HAP-1 (cell line): Measurements from ENCODE around the gene BICDL2.
A peak's percentile ranks its signal among the peaks of the same experiment; 100 is the strongest.

ENCODE experiments used
- DNase-seq, 2 experiments: peaks; one replicate each; pipeline ENCODE4 v3.0.0-alpha.2; 2016 to 2020; ENCODE audit warnings: low spot score in 2 of 2
- H3K27me3 ChIP-seq: fragments of 250-450 bp; sonication (Bioruptor Pico); 2 replicates; pipeline ENCODE4 v1.5.1; 2020; ENCODE audit warnings: low read depth, mild to moderate bottlenecking, moderate library complexity
- H3K36me3 ChIP-seq: fragments of 250-450 bp; sonication (Bioruptor Pico); replicated peaks from 2 replicates; pipeline ENCODE4 v1.5.1; 2020; ENCODE audit warnings: mild to moderate bottlenecking
- H3K4me1 ChIP-seq: fragments of 250-450 bp; sonication (Bioruptor Pico); 2 replicates; pipeline ENCODE4 v1.5.1; 2020; ENCODE audit warnings: mild to moderate bottlenecking
- H3K4me3 ChIP-seq: fragments of 250-450 bp; sonication (Bioruptor Pico); 2 replicates; pipeline ENCODE4 v1.5.1; 2020; ENCODE audit warnings: mild to moderate bottlenecking, moderate library complexity
- H3K9me3 ChIP-seq: fragments of 250-450 bp; sonication (Bioruptor Pico); 2 replicates; pipeline ENCODE4 v1.5.1; 2020; ENCODE audit warnings: mild to moderate bottlenecking, moderate library complexity
- in situ Hi-C: fragments of 300-500 bp; cut with MboI; formaldehyde crosslinking; loops from 3 replicates; pipeline ENCODE4 v1.14.3; 2020; ENCODE audit warnings: low sequenced_read_pairs, inconsistent platforms, mixed read lengths

Gene BICDL2

GRCh38 chr16:3050487-3050886 lies 13.7 kb upstream of the BICDL2 start:
- H3K4me1 ChIP-seq, result no peaks in the 10 kb centered on the region
- no peak overlapping the region for H3K4me3 ChIP-seq
- in situ Hi-C loops, result no loop called here
- H3K36me3 ChIP-seq, result no peaks in the 10 kb centered on the region; the same call in 1 of the 2 replicates
- H3K27me3 ChIP-seq, result peaks cover 4% of the 10 kb centered on the region; the same call in 1 of the 2 replicates
- H3K9me3 ChIP-seq, result no peaks in the 10 kb centered on the region
- DNase-seq, result no peak

GRCh38 chr16:3049921-3050481 lies 13.3 kb upstream of the BICDL2 start:
- Histone ChIP-seq H3K27me3 (peaks cover 4% of the 10 kb centered on the region; the same call in 1 of the 2 replicates), H3K4me1 (peaks cover 2% of the 10 kb centered on the region; the same call in 1 of the 2 replicates), H3K4me3 (no peak overlapping the region), H3K9me3 (no peaks in the 10 kb centered on the region), H3K36me3 (no peaks in the 10 kb centered on the region; the same call in 1 of the 2 replicates)
- DNase-seq, result no peak
- in situ Hi-C loops, result no loop called here

GRCh38 chr16:3047387-3047720 lies 10.6 kb upstream of the BICDL2 start:
- DNase-seq, result no peak
- Histone ChIP-seq H3K4me3 (peak overlapping the region; percentile 48; the same call in 1 of the 2 replicates), H3K9me3 (no peaks in the 10 kb centered on the region), H3K36me3 (no peaks in the 10 kb centered on the region), H3K4me1 (peaks cover 2% of the 10 kb centered on the region; the same call in 1 of the 2 replicates), H3K27me3 (peaks cover 4% of the 10 kb centered on the region; the same call in 1 of the 2 replicates)
- in situ Hi-C loops, result no loop called here

GRCh38 chr16:3046641-3047386 lies 10.1 kb upstream of the BICDL2 start:
- in situ Hi-C loops, result no loop called here
- H3K9me3 ChIP-seq, result no peaks in the 10 kb centered on the region
- H3K4me3 ChIP-seq, result peak overlapping the region; percentile 48
- peaks cover 2% of the 10 kb centered on the region; the same call in 1 of the 2 replicates for H3K4me1 ChIP-seq
- no peaks in the 10 kb centered on the region for H3K36me3 ChIP-seq
- peaks cover 4% of the 10 kb centered on the region; the same call in 1 of the 2 replicates for H3K27me3 ChIP-seq
- no peak for DNase-seq

- Histone ChIP-seq H3K4me1 (peaks cover 2% of the 10 kb centered on the region; the same call in 1 of the 2 replicates), H3K4me3 (peak within 1 kb of the TSS; percentile 48), H3K27me3 (peaks cover 4% of the 10 kb centered on the region; the same call in 1 of the 2 replicates), H3K9me3 (no peaks in the 10 kb centered on the region), H3K36me3 (no peaks in the 10 kb centered on the region)
- in situ Hi-C loops, result no loop called here
- DNase-seq, result peak in 1 of 2 experiments; percentile 47
Measured at GRCh38 chr16:3045758-3046640, 9.3 kb upstream of the BICDL2 start, which contains the start of gene MMP25. Gene MMP25 (plus strand): TSS chr16:3046561. CDS start chr16:3046918, 357 bp downstream.

- Histone ChIP-seq H3K27me3 (peaks cover 4% of the 10 kb centered on the region; the same call in 1 of the 2 replicates), H3K36me3 (no peaks in the 10 kb centered on the region), H3K4me3 (no peak overlapping the region), H3K4me1 (peaks cover 2% of the 10 kb centered on the region; the same call in 1 of the 2 replicates), H3K9me3 (no peaks in the 10 kb centered on the region)
- no peak for DNase-seq
- in situ Hi-C loops, result no loop called here
Measured at GRCh38 chr16:3044708-3045107, 8.0 kb upstream of the BICDL2 start.

GRCh38 chr16:3042376-3042775 lies 5.6 kb upstream of the BICDL2 start:
- DNase-seq, result no peak
- Histone ChIP-seq H3K27me3 (peaks cover 26% of the 10 kb centered on the region), H3K9me3 (no peaks in the 10 kb centered on the region), H3K4me1 (peaks cover 2% of the 10 kb centered on the region; the same call in 1 of the 2 replicates), H3K36me3 (no peaks in the 10 kb centered on the region), H3K4me3 (no peak overlapping the region)
- in situ Hi-C loops, result no loop called here

- Histone ChIP-seq H3K27me3 (peaks cover 55% of the 10 kb centered on the region), H3K36me3 (no peaks in the 10 kb centered on the region)
Measured at GRCh38 chr16:3038896-3039295, 2.2 kb upstream of the BICDL2 start.

GRCh38 chr16:3038256-3038655 lies 1.5 kb upstream of the BICDL2 start:
- Histone ChIP-seq H3K4me3 (no peak overlapping the region), H3K36me3 (no peaks in the 10 kb centered on the region), H3K27me3 (peaks cover 61% of the 10 kb centered on the region), H3K4me1 (no peaks in the 10 kb centered on the region), H3K9me3 (no peaks in the 10 kb centered on the region)
- in situ Hi-C loops, result no loop called here
- DNase-seq, result no peak

More at GRCh38 chr16:3038896-3039295, 2.2 kb upstream of the BICDL2 start:
- Histone ChIP-seq H3K4me1 (no peaks in the 10 kb centered on the region), H3K9me3 (no peaks in the 10 kb centered on the region), H3K4me3 (no peak overlapping the region)
- DNase-seq, result no peak
- in situ Hi-C loops, result no loop called here

- no peak overlapping the region for H3K4me3 ChIP-seq
Measured at GRCh38 chr16:3035972-3036725, 595 bp downstream of the BICDL2 start.

GRCh38 chr16:3035289-3035971 lies 1.3 kb downstream of the BICDL2 start:
- in situ Hi-C loops, result no loop called here
- H3K4me3 ChIP-seq, result no peak overlapping the region

More at GRCh38 chr16:3035972-3036725, 595 bp downstream of the BICDL2 start:
- Histone ChIP-seq H3K27me3 (peaks cover 76% of the 10 kb centered on the region), H3K9me3 (no peaks in the 10 kb centered on the region; the same call in 1 of the 2 replicates), H3K36me3 (no peaks in the 10 kb centered on the region), H3K4me1 (no peaks in the 10 kb centered on the region)
- in situ Hi-C loops, result no loop called here
- no peak for DNase-seq

GRCh38 chr16:3032624-3033023 lies 4.1 kb downstream of the BICDL2 start:
- Histone ChIP-seq H3K4me3 (no peak overlapping the region), H3K36me3 (no peaks in the 10 kb centered on the region), H3K9me3 (no peaks in the 10 kb centered on the region; the same call in 1 of the 2 replicates), H3K27me3 (peaks cover 80% of the 10 kb centered on the region), H3K4me1 (peaks cover 3% of the 10 kb centered on the region; the same call in 1 of the 2 replicates)
- in situ Hi-C loops, result no loop called here
- no peak for DNase-seq

More at GRCh38 chr16:3035289-3035971, 1.3 kb downstream of the BICDL2 start:
- H3K9me3 ChIP-seq, result no peaks in the 10 kb centered on the region; the same call in 1 of the 2 replicates
- H3K36me3 ChIP-seq, result no peaks in the 10 kb centered on the region
- H3K27me3 ChIP-seq, result peaks cover 80% of the 10 kb centered on the region
- H3K4me1 ChIP-seq, result no peaks in the 10 kb centered on the region
- DNase-seq, result no peak
